Liver (tissue), 3 donors: ENCODE measurements around the gene RASGRF2.

Experiments
- ATF3 ChIP-seq: IDR thresholded peaks from 2 replicates; pipeline ENCODE4 v1.6.1; 2016; ENCODE audit warnings: antibody characterized with exemption
- CTCF ChIP-seq: fragments of 150-350 bp; IDR thresholded peaks from 2 replicates; pipeline ENCODE4 v1.5.1; 2017; ENCODE audit warnings: improper control_type of control experiment, low read depth, low read length; ENCODE audit not compliant: missing input control
- FOXA1 ChIP-seq: IDR thresholded peaks from 2 replicates; pipeline ENCODE4 v1.6.1; 2016; ENCODE audit warnings: antibody characterized with exemption
- JUND ChIP-seq, 2 donors: IDR thresholded peaks; 2 replicates each; pipeline ENCODE4 v1.6.1; 2016; ENCODE audit warnings: antibody characterized with exemption in 2 of 2
- MAX ChIP-seq: IDR thresholded peaks from 2 replicates; pipeline ENCODE4 v1.6.1; 2016; ENCODE audit warnings: antibody characterized with exemption
- NR2F2 ChIP-seq: IDR thresholded peaks from 2 replicates; pipeline ENCODE4 v1.6.1; 2016; ENCODE audit warnings: antibody characterized with exemption
- RAD21 ChIP-seq, 2 donors: IDR thresholded peaks; 2 replicates each; pipeline ENCODE4 v1.6.1; 2016; ENCODE audit warnings: antibody characterized with exemption in 2 of 2, mild to moderate bottlenecking in 2 of 2
- REST ChIP-seq: IDR thresholded peaks from 2 replicates; pipeline ENCODE4 v1.6.1; 2016; ENCODE audit warnings: antibody characterized with exemption, mild to moderate bottlenecking
- RXRA ChIP-seq, 2 donors: IDR thresholded peaks; 2 replicates each; pipeline ENCODE4 v1.6.1; 2017 to 2018; ENCODE audit warnings: antibody characterized with exemption in 2 of 2, mild to moderate bottlenecking in 1 of 2
- TAF1 ChIP-seq: conservative IDR thresholded peaks from 2 replicates; pipeline ENCODE4 v1.6.1; 2016; ENCODE audit warnings: antibody characterized with exemption, mild to moderate bottlenecking
- YY1 ChIP-seq: IDR thresholded peaks from 2 replicates; pipeline ENCODE4 v1.6.1; 2016; ENCODE audit warnings: antibody characterized with exemption, mild to moderate bottlenecking
- ZBTB33 ChIP-seq: IDR thresholded peaks from 2 replicates; pipeline ENCODE4 v1.6.1; 2016; ENCODE audit warnings: antibody characterized with exemption
- donor health status: healthy.
- donor health status: healthy.

GRCh38 chr5:81169924-81170323 lies 209.8 kb downstream of the RASGRF2 start:
- TF ChIP-seq FOXA1 (no peak), TAF1 (no peak), CTCF (no peak), NR2F2 (no peak), RAD21 (IDR thresholded peaks at IDR 0.05) (no peak), REST (no peak), YY1 (no peak), MAX (no peak), JUND (IDR thresholded peaks at IDR 0.05) (no peak), ZBTB33 (no peak), ATF3 (no peak), RXRA (IDR thresholded peaks at IDR 0.05) (no peak)
